Thyroid gland (tissue), 4 donors: ENCODE measurements around the gene APOH.

ENCODE experiments used
- CTCF ChIP-seq, 6 experiments: fragments of 200-600 bp in 3 of 6; fragments of 450-650 bp in 3 of 6; sonication (generic) in 3 of 6; IDR thresholded peaks; one replicate each; pipeline ENCODE4 v1.5.1; 2016 to 2019; ENCODE audit warnings: antibody characterized with exemption in 6 of 6, mild to moderate bottlenecking in 2 of 6, inconsistent platforms in 1 of 6, moderate library complexity in 1 of 6
- POLR2A ChIP-seq, 2 donors: fragments of 450-650 bp; IDR thresholded peaks; one replicate each; pipeline ENCODE4 v1.6.1; 2017; ENCODE audit warnings: antibody characterized with exemption in 2 of 2, mild to moderate bottlenecking in 2 of 2, moderate library complexity in 1 of 2

- TF ChIP-seq CTCF (IDR thresholded peaks at IDR 0.05) (no peak), POLR2A (IDR thresholded peaks at IDR 0.05) (no peak)
Measured at GRCh38 chr17:66185862-66186261, 43.4 kb downstream of the APOH start.
